ENCODE data around the gene CPNE4.

DNA sequence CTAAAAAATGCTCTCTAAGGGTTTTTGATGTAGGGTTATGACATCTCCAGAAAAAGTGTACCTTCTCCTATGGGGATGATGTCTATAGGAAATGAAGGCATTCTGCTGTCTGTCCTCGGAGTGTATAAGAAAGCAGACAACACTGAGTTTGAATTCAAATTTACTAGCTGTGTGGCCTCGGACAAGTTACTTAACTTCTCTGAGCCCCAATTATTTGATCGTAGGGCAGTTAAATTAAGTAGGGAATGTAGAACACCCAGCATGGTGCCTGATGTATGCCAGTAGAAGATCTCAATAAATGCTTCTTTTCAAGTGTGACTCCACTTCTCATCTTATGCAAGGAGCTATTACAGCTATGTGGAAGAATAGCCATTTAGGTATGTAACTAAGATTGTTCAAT lies 184.6 kb downstream of the CPNE4 start:
- TF ChIP-seq, protein P1, sequence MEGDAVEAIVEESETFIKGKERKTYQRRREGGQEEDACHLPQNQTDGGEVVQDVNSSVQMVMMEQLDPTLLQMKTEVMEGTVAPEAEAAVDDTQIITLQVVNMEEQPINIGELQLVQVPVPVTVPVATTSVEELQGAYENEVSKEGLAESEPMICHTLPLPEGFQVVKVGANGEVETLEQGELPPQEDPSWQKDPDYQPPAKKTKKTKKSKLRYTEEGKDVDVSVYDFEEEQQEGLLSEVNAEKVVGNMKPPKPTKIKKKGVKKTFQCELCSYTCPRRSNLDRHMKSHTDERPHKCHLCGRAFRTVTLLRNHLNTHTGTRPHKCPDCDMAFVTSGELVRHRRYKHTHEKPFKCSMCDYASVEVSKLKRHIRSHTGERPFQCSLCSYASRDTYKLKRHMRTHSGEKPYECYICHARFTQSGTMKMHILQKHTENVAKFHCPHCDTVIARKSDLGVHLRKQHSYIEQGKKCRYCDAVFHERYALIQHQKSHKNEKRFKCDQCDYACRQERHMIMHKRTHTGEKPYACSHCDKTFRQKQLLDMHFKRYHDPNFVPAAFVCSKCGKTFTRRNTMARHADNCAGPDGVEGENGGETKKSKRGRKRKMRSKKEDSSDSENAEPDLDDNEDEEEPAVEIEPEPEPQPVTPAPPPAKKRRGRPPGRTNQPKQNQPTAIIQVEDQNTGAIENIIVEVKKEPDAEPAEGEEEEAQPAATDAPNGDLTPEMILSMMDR (conservative IDR thresholded peaks at IDR 0.05) = no peak
- TF ChIP-seq ZFX (IDR thresholded peaks at IDR 0.05) = no peak
